ENCODE results near the gene A3GALT2.

DNA sequence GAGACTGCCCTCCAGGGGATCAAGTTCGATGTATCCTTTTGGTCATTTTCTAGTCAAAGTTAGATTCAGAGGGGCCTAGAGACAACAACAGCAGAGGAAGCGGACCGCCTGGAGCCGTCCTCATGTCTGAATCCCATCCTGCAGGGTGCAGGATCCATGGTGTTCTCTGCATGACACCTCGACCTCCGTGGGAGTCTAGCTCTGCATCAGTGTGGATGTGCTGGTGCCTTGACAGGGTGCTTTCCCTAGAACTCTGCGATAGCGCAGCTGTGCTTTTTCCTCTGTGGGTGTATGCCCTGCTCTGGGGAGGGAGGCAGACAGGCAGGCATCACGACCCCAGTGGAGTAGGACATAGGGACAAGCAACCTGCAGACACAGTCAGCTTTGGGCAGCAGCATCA is 48.2 kb upstream of the A3GALT2 start:
- TF ChIP-seq CTCF (conservative IDR thresholded peaks at IDR 0.05) (no peak), EZH2 (IDR thresholded peaks at IDR 0.05; ENCODE audit: low read depth) (no peak)

All from PC-9 (cell line).